H1 (cell line): ENCODE results near the gene MAP7. TPM values are rescaled to one million over a fixed set of nuclear protein-coding genes. Genes with fewer than 3 reads are reported as not detected.

Experiments used
- CTCF ChIA-PET: fragments of 300-600 bp; sonication (Branson Sonifier 250); formaldehyde crosslinking; loops from one replicate; lab custom pipeline; 2021; ENCODE audit not compliant: partially characterized antibody; lab: Charles Lee
- POLR2A ChIA-PET: fragments of 300-600 bp; sonication (Branson Sonifier 250); formaldehyde crosslinking; loops from one replicate; lab custom pipeline; 2021; ENCODE audit warnings: inconsistent platforms; ENCODE audit not compliant: partially characterized antibody; lab: Charles Lee
- DNase-seq, 2 experiments: peaks; one replicate each; pipeline versions ENCODE4 v3.0.0 to v3.0.0-alpha.2; 2010 to 2022; ENCODE audit warnings: low spot score in 2 of 2, low read depth in 1 of 2, mixed read lengths in 1 of 2
- FAIRE-seq: peaks from 2 replicates; lab custom pipeline; 2011; peaks lifted over from hg19 to GRCh38; lab: Jason Lieb, UNC
- H2AFZ ChIP-seq: 2 replicates; pipeline ENCODE4 v1.8.1; 2012; ENCODE audit warnings: low read length, inconsistent platforms
- H2AK5ac ChIP-seq: 2 replicates; pipeline ENCODE4 v1.6.1; 2013; ENCODE audit warnings: low read depth, low read length
- H2BK120ac ChIP-seq: replicated peaks from 2 replicates; pipeline ENCODE3; 2013; ENCODE audit warnings: low read depth, low read length, inconsistent platforms
- H2BK12ac ChIP-seq: 2 replicates; pipeline ENCODE4 v1.6.1; 2013; ENCODE audit warnings: low read depth, low read length
- H2BK15ac ChIP-seq: 2 replicates; pipeline ENCODE4 v1.6.1; 2013; ENCODE audit warnings: low read length
- H2BK20ac ChIP-seq: 2 replicates; pipeline ENCODE4 v1.6.1; 2013; ENCODE audit warnings: low read length
- H2BK5ac ChIP-seq: 2 replicates; pipeline ENCODE4 v1.6.1; 2013; ENCODE audit warnings: low read depth, low read length
- H3K14ac ChIP-seq: 2 replicates; pipeline ENCODE4 v1.6.1; 2013; ENCODE audit warnings: inconsistent platforms; ENCODE audit not compliant: insufficient read length
- H3K18ac ChIP-seq: 2 replicates; pipeline ENCODE4 v1.6.1; 2013; ENCODE audit warnings: low read length; ENCODE audit errors: extremely low read depth
- H3K23ac ChIP-seq: 2 replicates; pipeline ENCODE4 v1.6.1; 2013; ENCODE audit warnings: inconsistent platforms; ENCODE audit not compliant: insufficient read length
- H3K23me2 ChIP-seq: 2 replicates; pipeline ENCODE4 v1.6.1; 2013; ENCODE audit warnings: low read depth, low read length
- H3K27ac ChIP-seq: 2 replicates; pipeline ENCODE4 v1.6.1; 2011; ENCODE audit warnings: low read depth, low read length, inconsistent platforms
- H3K27me3 ChIP-seq, 4 experiments: replicated peaks in 1 of 4; 1 replicate in 1 of 4; 2 replicates in 3 of 4; pipeline versions ENCODE4 v1.6.1 to v1.8.1; 2011 to 2013; ENCODE audit warnings: low read length in 3 of 4, mild to moderate bottlenecking in 3 of 4, inconsistent platforms in 2 of 4, mixed read lengths in 2 of 4, moderate library complexity in 1 of 4; ENCODE audit not compliant: control insufficient read depth in 3 of 4, insufficient read depth in 3 of 4; ENCODE audit errors: extremely low read depth in 1 of 4
- H3K36me3 ChIP-seq, 4 experiments: 2 replicates each; pipeline versions ENCODE4 v1.6.1 to v1.8.1; 2011 to 2013; ENCODE audit warnings: mild to moderate bottlenecking in 4 of 4, low read length in 3 of 4, moderate library complexity in 2 of 4, control low read depth in 1 of 4, inconsistent platforms in 1 of 4; ENCODE audit not compliant: insufficient read depth in 4 of 4, control insufficient read depth in 2 of 4
- H3K4ac ChIP-seq: replicated peaks from 2 replicates; pipeline ENCODE3; 2013; ENCODE audit warnings: low read length, low read depth, mixed read lengths, inconsistent platforms; ENCODE audit not compliant: insufficient read length
- H3K4me1 ChIP-seq, 4 experiments: replicated peaks in 1 of 4; 1 replicate in 1 of 4; 2 replicates in 3 of 4; pipeline versions ENCODE4 v1.6.1 to v1.8.1; 2011 to 2013; ENCODE audit warnings: low read length in 3 of 4, inconsistent platforms in 2 of 4, mixed read lengths in 1 of 4; ENCODE audit not compliant: insufficient read depth in 4 of 4, control insufficient read depth in 3 of 4
- H3K4me2 ChIP-seq, 2 experiments: 2 replicates each; pipeline versions ENCODE4 v1.6.1 to v1.8.1; 2011 to 2013; ENCODE audit warnings: low read depth in 2 of 2, low read length in 2 of 2, control low read depth in 1 of 2, inconsistent platforms in 1 of 2, mild to moderate bottlenecking in 1 of 2; ENCODE audit not compliant: insufficient read depth in 1 of 2
- H3K4me3 ChIP-seq, 4 experiments: fragments of 200-600, 300-600 bp in 1 of 4; sonication (generic), shearing (Covaris generic), sonication (Bioruptor Twin) in 1 of 4; 2 replicates each; pipeline versions ENCODE4 v1.5.1 to v1.8.1; 2011 to 2016; ENCODE audit warnings: low read length in 4 of 4, low read depth in 3 of 4, control low read depth in 2 of 4, inconsistent platforms in 2 of 4, mild to moderate bottlenecking in 2 of 4, mixed read lengths in 1 of 4, moderate library complexity in 1 of 4; ENCODE audit not compliant: insufficient read depth in 2 of 4; ENCODE audit errors: extremely low read depth in 1 of 4
- H3K56ac ChIP-seq: replicated peaks from 2 replicates; pipeline ENCODE3; 2013; ENCODE audit warnings: low read depth, mild to moderate bottlenecking, mixed read lengths, low read length, inconsistent platforms; ENCODE audit not compliant: insufficient read length
- H3K79me1 ChIP-seq: 2 replicates; pipeline ENCODE4 v1.6.1; 2013; ENCODE audit warnings: low read depth, low read length, control low read depth
- H3K79me2 ChIP-seq, 2 experiments: 2 replicates each; pipeline versions ENCODE4 v1.6.1 to v1.8.1; 2012 to 2013; ENCODE audit warnings: low read length in 2 of 2, mild to moderate bottlenecking in 2 of 2, inconsistent platforms in 1 of 2; ENCODE audit not compliant: insufficient read depth in 2 of 2, control insufficient read depth in 1 of 2
- H3K9ac ChIP-seq, 4 experiments: replicated peaks in 1 of 4; 1 replicate in 1 of 4; 2 replicates in 3 of 4; pipeline versions ENCODE4 v1.6.1 to v1.8.1; 2011 to 2013; ENCODE audit warnings: low read depth in 3 of 4, low read length in 3 of 4, control low read depth in 2 of 4, mild to moderate bottlenecking in 2 of 4, moderate library complexity in 2 of 4, inconsistent platforms in 1 of 4; ENCODE audit errors: extremely low read depth in 1 of 4
- H3K9me3 ChIP-seq, 2 experiments: 2 replicates each; pipeline versions ENCODE4 v1.6.1 to v1.8.1; 2012 to 2013; ENCODE audit warnings: mild to moderate bottlenecking in 2 of 2, moderate library complexity in 2 of 2, control low read depth in 1 of 2, inconsistent platforms in 1 of 2, low read depth in 1 of 2, low read length in 1 of 2, mixed read lengths in 1 of 2; ENCODE audit not compliant: insufficient read depth in 2 of 2
- H4K20me1 ChIP-seq, 2 experiments: replicated peaks in 1 of 2; 2 replicates each; pipeline versions ENCODE3 to v1.8.1; 2011 to 2013; ENCODE audit warnings: inconsistent platforms in 2 of 2, low read length in 2 of 2, mild to moderate bottlenecking in 1 of 2; ENCODE audit not compliant: insufficient read depth in 2 of 2, control insufficient read depth in 1 of 2
- H4K5ac ChIP-seq: 2 replicates; pipeline ENCODE4 v1.6.1; 2013; ENCODE audit warnings: low read length, low read depth, mixed read lengths, inconsistent platforms; ENCODE audit not compliant: insufficient read length
- H4K8ac ChIP-seq: 2 replicates; pipeline ENCODE4 v1.8.0; 2013; ENCODE audit warnings: mild to moderate bottlenecking, moderate library complexity, low read length, inconsistent platforms; ENCODE audit not compliant: insufficient read depth; ENCODE audit errors: extremely low read depth
- H4K91ac ChIP-seq: replicated peaks from 2 replicates; pipeline ENCODE3; 2013; ENCODE audit warnings: low read length, mixed read lengths, inconsistent platforms; ENCODE audit not compliant: insufficient read length
- CBX8 ChIP-seq: fragments of 300-800, 300-1000 bp; sonication (generic); IDR thresholded peaks from 2 replicates; pipeline ENCODE4 v1.7.1; 2016; ENCODE audit warnings: low read depth, low read length, borderline replicate concordance
- CHD2 ChIP-seq: IDR thresholded peaks from 2 replicates; pipeline ENCODE4 v1.6.1; 2012; ENCODE audit warnings: low read length, improper control_type of control experiment
- POLR2A ChIP-seq, 2 experiments: IDR thresholded peaks; 1 replicate in 1 of 2; 2 replicates in 1 of 2; pipeline ENCODE4 v1.6.1; 2011; ENCODE audit warnings: low read depth in 2 of 2, low read length in 2 of 2, mild to moderate bottlenecking in 2 of 2; ENCODE audit errors: control extremely low read depth in 1 of 2
- RAD21 ChIP-seq, 2 experiments: IDR thresholded peaks in 1 of 2; conservative IDR thresholded peaks in 1 of 2; 2 replicates each; pipeline ENCODE4 v1.6.1; 2011; ENCODE audit warnings: low read depth in 2 of 2, low read length in 2 of 2, improper control_type of control experiment in 1 of 2, inconsistent platforms in 1 of 2, mild to moderate bottlenecking in 1 of 2, moderate library complexity in 1 of 2
- SIRT6 ChIP-seq: IDR thresholded peaks from one replicate; pipeline ENCODE4 v1.7.1; 2012; ENCODE audit warnings: low read length, inconsistent platforms
- TAF7 ChIP-seq: optimal IDR thresholded peaks from 2 replicates; pipeline ENCODE3; 2011; ENCODE audit warnings: low read depth, mild to moderate bottlenecking, inconsistent platforms, low read length, moderate library complexity, borderline replicate concordance
- ZNF274 ChIP-seq: IDR thresholded peaks from 2 replicates; pipeline ENCODE4 v1.7.0; 2012; ENCODE audit warnings: low read length, borderline replicate concordance; ENCODE audit errors: extremely low read depth
- WGBS, 2 experiments: shearing (Covaris generic) in 1 of 2; methylation state at CpG; one replicate each; pipeline versions ENCODE4 v1.1.6 to v1.1.7; 2013 to 2015; ENCODE audit warnings: low lambda C conversion rate in 2 of 2, mixed read lengths in 2 of 2, inconsistent platforms in 1 of 2, low coverage in 1 of 2, missing lambda C conversion rate in 1 of 2; ENCODE audit not compliant: insufficient replicate concordance in 2 of 2, insufficient coverage in 1 of 2, insufficient read length in 1 of 2; ENCODE audit errors: extremely low coverage in 1 of 2, missing lambda C conversion rate in 1 of 2; 5-methylcytosine and 5-hydroxymethylcytosine counted together
- polyA plus RNA-seq, 7 experiments: library from polyadenylated mRNA; depleted of rRNA in 3 of 7; stranded (reverse) in 5 of 7; unstranded in 2 of 7; fragments of >200 nt in 5 of 7; fragments of 200-250 nt in 2 of 7; gene quantifications; 1 replicate in 5 of 7; 2 replicates in 1 of 7; 4 replicates in 1 of 7; pipeline versions ENCODE4 v1.2.1 to v1.2.3, GENCODE V29; 2011 to 2013; ENCODE audit warnings: missing spikeins in 2 of 7, mixed read lengths in 2 of 7
- total RNA-seq: library from RNA; stranded (reverse); fragmentation: NEBNext Ultra II Directional; extraction: Animal tissue kit (Norgen Biotek cat#: 25700); gene quantifications from 2 replicates; pipeline ENCODE4 v1.2.1, GENCODE V29; 2021

MAP7 gene
- total and polyA plus RNA-seq, 2 of the 8 experiments (the other 6 are each of a cell fraction or from before 2014, with no cell fraction given): 13.5 to 66.9 TPM

DNA sequence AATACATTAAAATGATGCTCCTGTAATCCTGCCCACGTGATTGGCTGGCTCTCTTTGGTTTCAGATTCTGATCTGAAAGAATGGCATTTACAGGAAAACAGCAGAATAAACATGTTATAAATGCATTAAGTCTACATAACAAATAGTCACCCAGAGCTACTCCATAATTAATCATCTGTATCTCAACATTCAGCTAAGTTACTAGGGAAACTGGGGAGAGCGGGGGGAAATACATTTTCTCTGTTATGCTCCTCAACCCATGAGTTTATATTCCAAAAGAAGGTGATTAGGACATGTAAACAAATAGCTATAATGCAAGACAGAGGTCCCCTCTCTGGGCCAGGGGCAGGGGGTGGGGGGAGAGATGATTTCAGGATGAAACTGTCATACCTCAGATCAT is 58.5 kb downstream of the MAP7 start:
- H3K36me3 ChIP-seq: no peaks in the 10 kb centered on the region
- H2BK15ac ChIP-seq: no peak overlapping the region
- H2AK5ac ChIP-seq: no peak overlapping the region
- no peak overlapping the region for H4K5ac ChIP-seq
- DNase-seq (no peak), FAIRE-seq (no peak)
- H2AFZ ChIP-seq: no peak overlapping the region
- no peak overlapping the region for H2BK20ac ChIP-seq
- H3K4ac ChIP-seq: no peak overlapping the region
- no peak overlapping the region for H2BK12ac ChIP-seq
- WGBS, 2 experiments: 92% methylated on average over 2 of the region's 2 CpGs; no CpG with 5 or more reads in 1 of the 2 experiments
- H3K79me1 ChIP-seq: no peaks in the 10 kb centered on the region
- H3K27ac ChIP-seq: no peak overlapping the region
- no peak overlapping the region for H3K23ac ChIP-seq
- peaks cover 0 to 7% (median 4%) of the 10 kb centered on the region in 4 experiments; a peak in 3 of 7 replicates for H3K4me1 ChIP-seq
- peaks cover 0 to 77% of the 10 kb centered on the region in 2 experiments; a peak in 2 of 4 replicates for H3K79me2 ChIP-seq
- H3K56ac ChIP-seq: no peak overlapping the region
- no peaks in the 10 kb centered on the region for H3K9me3 ChIP-seq
- ChIA-PET POLR2A (interaction anchor here (1.1 to 1.3 kb wide), 2 partner anchors 11 to 202 kb away, joined by 3 read pairs; partner anchors contain the start of gene BCLAF1), CTCF (interaction anchor here (1.0 kb wide), 1 partner anchor 35 kb away, joined by 3 read pairs; no protein-coding TSS in a partner anchor)
- H4K8ac ChIP-seq: no peak overlapping the region
- H3K4me3 ChIP-seq: no peak overlapping the region
- no peak overlapping the region for H2BK5ac ChIP-seq
- H3K9ac ChIP-seq: no peak overlapping the region
- no peaks in the 10 kb centered on the region for H3K23me2 ChIP-seq
- no peaks in the 10 kb centered on the region for H3K27me3 ChIP-seq
- H4K91ac ChIP-seq: no peak overlapping the region
- no peak overlapping the region for H3K4me2 ChIP-seq
- no peak overlapping the region for H3K14ac ChIP-seq
- H4K20me1 ChIP-seq: no peaks in the 10 kb centered on the region
- H2BK120ac ChIP-seq: no peak overlapping the region
- H3K18ac ChIP-seq: no peak overlapping the region
- TF ChIP-seq RAD21 (IDR thresholded peaks at IDR 0.05 in 1 of 2, conservative IDR thresholded peaks at IDR 0.05 in 1 of 2; ENCODE audit: low read depth in 2 of 2, low read length in 2 of 2): no peak
- TF ChIP-seq CHD2: no peak
- no peak for TF ChIP-seq SIRT6
- TF ChIP-seq CBX8: no peak
- TF ChIP-seq ZNF274: no peak
- TF ChIP-seq POLR2A (IDR thresholded peaks at IDR 0.05; ENCODE audit: control extremely low read depth in 1 of 2, low read depth in 2 of 2, low read length in 2 of 2): no peak
- no peak for TF ChIP-seq TAF7
